ENCODE results near the gene SH3BGRL2.

DNA sequence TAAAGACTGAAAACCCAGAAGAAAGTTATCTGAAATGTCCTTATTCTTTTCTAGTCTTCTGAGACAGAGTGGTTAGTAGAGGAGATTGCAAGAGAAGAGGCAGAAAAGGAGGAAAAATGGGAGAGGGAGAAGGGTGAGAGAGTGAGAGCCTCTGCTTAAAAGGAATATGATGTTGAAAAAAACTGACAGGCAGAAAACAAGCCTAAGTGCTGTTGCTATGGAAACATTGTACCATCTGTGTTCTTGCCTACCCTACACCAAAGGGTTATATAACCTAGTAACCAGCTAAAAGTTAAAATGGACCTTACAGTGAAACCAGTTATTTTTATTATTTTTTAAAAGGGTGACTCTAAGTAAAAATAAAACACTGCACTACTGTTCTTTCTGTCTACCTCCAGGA, 28.3 kb upstream of the SH3BGRL2 start:
- no peak for TF ChIP-seq EZH2 (IDR thresholded peaks at IDR 0.05; ENCODE audit: borderline replicate concordance, low read depth, low read length, poor library complexity, severe bottlenecking)
- TF ChIP-seq, protein P1, sequence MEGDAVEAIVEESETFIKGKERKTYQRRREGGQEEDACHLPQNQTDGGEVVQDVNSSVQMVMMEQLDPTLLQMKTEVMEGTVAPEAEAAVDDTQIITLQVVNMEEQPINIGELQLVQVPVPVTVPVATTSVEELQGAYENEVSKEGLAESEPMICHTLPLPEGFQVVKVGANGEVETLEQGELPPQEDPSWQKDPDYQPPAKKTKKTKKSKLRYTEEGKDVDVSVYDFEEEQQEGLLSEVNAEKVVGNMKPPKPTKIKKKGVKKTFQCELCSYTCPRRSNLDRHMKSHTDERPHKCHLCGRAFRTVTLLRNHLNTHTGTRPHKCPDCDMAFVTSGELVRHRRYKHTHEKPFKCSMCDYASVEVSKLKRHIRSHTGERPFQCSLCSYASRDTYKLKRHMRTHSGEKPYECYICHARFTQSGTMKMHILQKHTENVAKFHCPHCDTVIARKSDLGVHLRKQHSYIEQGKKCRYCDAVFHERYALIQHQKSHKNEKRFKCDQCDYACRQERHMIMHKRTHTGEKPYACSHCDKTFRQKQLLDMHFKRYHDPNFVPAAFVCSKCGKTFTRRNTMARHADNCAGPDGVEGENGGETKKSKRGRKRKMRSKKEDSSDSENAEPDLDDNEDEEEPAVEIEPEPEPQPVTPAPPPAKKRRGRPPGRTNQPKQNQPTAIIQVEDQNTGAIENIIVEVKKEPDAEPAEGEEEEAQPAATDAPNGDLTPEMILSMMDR (conservative IDR thresholded peaks at IDR 0.05; ENCODE audit: low read depth, low read length) = no peak
